DND-41 (cell line): ENCODE data around the gene RYR2.

ENCODE experiments used
- ATAC-seq: fragments of 200-7000 bp; cut with Tn5 transposase; 3 replicates; pipeline ENCODE4 v1.9.1; 2021; ENCODE audit warnings: low read depth; ENCODE audit not compliant: insufficient read depth
- DNase-seq: peaks from one replicate; pipeline ENCODE4 v3.0.0-alpha.2; 2020
- H2AFZ ChIP-seq: 2 replicates; pipeline ENCODE4 v1.6.0; 2012; ENCODE audit warnings: low read depth, low read length
- H3K27ac ChIP-seq: 2 replicates; pipeline ENCODE4 v1.5.1; 2012; ENCODE audit warnings: low read length, inconsistent platforms
- H3K27me3 ChIP-seq: fragments of 200-600 bp; sonication (generic); 2 replicates; pipeline ENCODE4 v1.6.0; 2012; ENCODE audit warnings: low read length, mild to moderate bottlenecking, inconsistent platforms; ENCODE audit not compliant: insufficient read depth, poor library complexity
- H3K36me3 ChIP-seq: 2 replicates; pipeline ENCODE4 v1.5.1; 2012; ENCODE audit warnings: low read length, inconsistent platforms; ENCODE audit not compliant: insufficient read depth
- H3K4me1 ChIP-seq: 2 replicates; pipeline ENCODE4 v1.5.1; 2012; ENCODE audit warnings: mild to moderate bottlenecking, low read length; ENCODE audit not compliant: insufficient read depth
- H3K4me2 ChIP-seq: 2 replicates; pipeline ENCODE4 v1.6.0; 2012; ENCODE audit warnings: mild to moderate bottlenecking, moderate library complexity, low read length, inconsistent platforms; ENCODE audit not compliant: insufficient read depth
- H3K4me3 ChIP-seq, 2 experiments: fragments of 200-600 bp in 1 of 2; shearing (Covaris generic) in 1 of 2; 2 replicates each; pipeline ENCODE4 v1.5.1; 2012 to 2016; ENCODE audit warnings: inconsistent platforms in 2 of 2, low read length in 2 of 2, mild to moderate bottlenecking in 2 of 2, low read depth in 1 of 2, moderate library complexity in 1 of 2
- H3K79me2 ChIP-seq: 2 replicates; pipeline ENCODE4 v1.6.0; 2012; ENCODE audit warnings: low read length, inconsistent platforms; ENCODE audit not compliant: insufficient read depth
- H3K9ac ChIP-seq: 2 replicates; pipeline ENCODE4 v1.6.0; 2012; ENCODE audit warnings: low read depth, mild to moderate bottlenecking, inconsistent platforms, low read length, moderate library complexity
- H3K9me3 ChIP-seq: 2 replicates; pipeline ENCODE4 v1.5.1; 2012; ENCODE audit warnings: low read length, moderate library complexity, mild to moderate bottlenecking, inconsistent platforms; ENCODE audit not compliant: insufficient read depth, severe bottlenecking
- H4K20me1 ChIP-seq: 2 replicates; pipeline ENCODE4 v1.6.0; 2012; ENCODE audit warnings: low read length; ENCODE audit not compliant: insufficient read depth
- EZH2 ChIP-seq: IDR thresholded peaks from 3 replicates; pipeline ENCODE4 v1.6.1; 2012; ENCODE audit warnings: borderline replicate concordance, low read depth, mild to moderate bottlenecking, moderate library complexity, low read length, inconsistent platforms; ENCODE audit not compliant: severe bottlenecking
- TF ChIP-seq, protein P1 (sequence below): IDR thresholded peaks from 2 replicates; pipeline ENCODE4 v1.5.1; 2012; ENCODE audit warnings: borderline replicate concordance, low read length, moderate library complexity, mild to moderate bottlenecking; ENCODE audit not compliant: poor library complexity, severe bottlenecking; ENCODE audit errors: extremely low read depth

RYR2 gene

DNA sequence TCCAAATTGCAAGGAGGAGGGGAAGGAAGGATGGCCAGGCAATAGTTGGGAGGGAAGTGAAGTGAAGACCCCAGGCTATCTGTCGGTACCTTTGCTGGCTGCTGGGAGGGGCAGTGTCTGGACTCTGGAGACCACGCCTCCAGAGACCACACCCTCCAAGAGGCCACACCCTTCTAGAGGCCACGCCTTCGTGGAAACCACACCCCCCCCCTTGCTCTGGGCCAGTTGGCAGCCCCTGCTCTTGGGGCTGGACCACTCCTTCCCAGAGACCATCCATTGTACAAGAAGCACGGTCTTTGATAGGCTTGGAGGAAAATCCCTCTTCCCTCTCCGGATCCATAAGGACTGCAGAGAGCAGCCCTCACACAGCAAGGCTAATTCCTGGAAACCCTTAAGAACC, 73.1 kb downstream of the RYR2 start:
- H3K9me3 ChIP-seq, result no peaks in the 10 kb centered on the region
- no peak overlapping the region for H2AFZ ChIP-seq
- no peaks in the 10 kb centered on the region for H3K4me1 ChIP-seq
- no peaks in the 10 kb centered on the region for H3K79me2 ChIP-seq
- no peak for ATAC-seq
- no peak for TF ChIP-seq EZH2
- TF ChIP-seq, protein P1, sequence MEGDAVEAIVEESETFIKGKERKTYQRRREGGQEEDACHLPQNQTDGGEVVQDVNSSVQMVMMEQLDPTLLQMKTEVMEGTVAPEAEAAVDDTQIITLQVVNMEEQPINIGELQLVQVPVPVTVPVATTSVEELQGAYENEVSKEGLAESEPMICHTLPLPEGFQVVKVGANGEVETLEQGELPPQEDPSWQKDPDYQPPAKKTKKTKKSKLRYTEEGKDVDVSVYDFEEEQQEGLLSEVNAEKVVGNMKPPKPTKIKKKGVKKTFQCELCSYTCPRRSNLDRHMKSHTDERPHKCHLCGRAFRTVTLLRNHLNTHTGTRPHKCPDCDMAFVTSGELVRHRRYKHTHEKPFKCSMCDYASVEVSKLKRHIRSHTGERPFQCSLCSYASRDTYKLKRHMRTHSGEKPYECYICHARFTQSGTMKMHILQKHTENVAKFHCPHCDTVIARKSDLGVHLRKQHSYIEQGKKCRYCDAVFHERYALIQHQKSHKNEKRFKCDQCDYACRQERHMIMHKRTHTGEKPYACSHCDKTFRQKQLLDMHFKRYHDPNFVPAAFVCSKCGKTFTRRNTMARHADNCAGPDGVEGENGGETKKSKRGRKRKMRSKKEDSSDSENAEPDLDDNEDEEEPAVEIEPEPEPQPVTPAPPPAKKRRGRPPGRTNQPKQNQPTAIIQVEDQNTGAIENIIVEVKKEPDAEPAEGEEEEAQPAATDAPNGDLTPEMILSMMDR, result no peak
- H3K4me3 ChIP-seq, result no peak overlapping the region
- no peaks in the 10 kb centered on the region for H3K36me3 ChIP-seq
- H3K27me3 ChIP-seq, result no peaks in the 10 kb centered on the region
- DNase-seq, result no peak
- H3K9ac ChIP-seq, result no peak overlapping the region
- no peak overlapping the region for H3K27ac ChIP-seq
- H4K20me1 ChIP-seq, result no peaks in the 10 kb centered on the region
- no peak overlapping the region for H3K4me2 ChIP-seq

GRCh38 chr1:237119091-237119490, 77.1 kb downstream of the RYR2 start:
- Histone ChIP-seq H3K9ac (no peak overlapping the region), H4K20me1 (no peaks in the 10 kb centered on the region), H3K9me3 (no peaks in the 10 kb centered on the region), H3K4me1 (no peaks in the 10 kb centered on the region), H3K27me3 (no peaks in the 10 kb centered on the region), H3K79me2 (no peaks in the 10 kb centered on the region), H3K36me3 (no peaks in the 10 kb centered on the region), H3K4me3 (no peak overlapping the region), H3K27ac (no peak overlapping the region), H3K4me2 (no peak overlapping the region), H2AFZ (no peak overlapping the region)
- TF ChIP-seq EZH2, result no peak
- TF ChIP-seq, protein P1, result no peak
- DNase-seq (no peak), ATAC-seq (no peak)

GRCh38 chr1:237120683-237121082, 78.7 kb downstream of the RYR2 start:
- no peak overlapping the region for H2AFZ ChIP-seq
- no peaks in the 10 kb centered on the region for H4K20me1 ChIP-seq
- no peak overlapping the region for H3K9ac ChIP-seq
- H3K9me3 ChIP-seq, result no peaks in the 10 kb centered on the region
- TF ChIP-seq, protein P1, result no peak
- no peak for TF ChIP-seq EZH2
- no peak overlapping the region for H3K27ac ChIP-seq
- no peaks in the 10 kb centered on the region for H3K4me1 ChIP-seq
- H3K4me2 ChIP-seq, result no peak overlapping the region
- no peaks in the 10 kb centered on the region for H3K36me3 ChIP-seq
- H3K4me3 ChIP-seq, result no peak overlapping the region
- H3K79me2 ChIP-seq, result no peaks in the 10 kb centered on the region
- no peak for DNase-seq
- no peaks in the 10 kb centered on the region for H3K27me3 ChIP-seq
- no peak for ATAC-seq

GRCh38 chr1:237124856-237125462, 83.0 kb downstream of the RYR2 start:
- TF ChIP-seq EZH2, result no peak
- TF ChIP-seq, protein P1, result peak; percentile 69
- H3K9ac ChIP-seq, result no peak overlapping the region
- H4K20me1 ChIP-seq, result no peaks in the 10 kb centered on the region
- peaks cover 10% of the 10 kb centered on the region for H3K9me3 ChIP-seq
- no peaks in the 10 kb centered on the region for H3K79me2 ChIP-seq
- ATAC-seq (no peak), DNase-seq (peak; percentile 5)
- no peak overlapping the region for H3K4me2 ChIP-seq
- no peak overlapping the region for H2AFZ ChIP-seq
- H3K27me3 ChIP-seq, result no peaks in the 10 kb centered on the region
- H3K36me3 ChIP-seq, result no peaks in the 10 kb centered on the region
- no peaks in the 10 kb centered on the region for H3K4me1 ChIP-seq
- no peak overlapping the region for H3K4me3 ChIP-seq
- H3K27ac ChIP-seq, result no peak overlapping the region
